GM18861 (cell line): ENCODE measurements around the gene PRC1.
"Not testable (repeated sequence)": the region's sequence is repeated elsewhere in the genome, so short reads cannot be mapped to it uniquely, and the experiment has no call there.

Experiments
- ATAC-seq: cut with Tn5 transposase; IDR thresholded peaks from one replicate; pipeline ENCODE4 v1.9.1; 2021; ENCODE audit not compliant: unreplicated experiment

The PRC1 gene

GRCh38 chr15:90934949-90935751, 59.2 kb downstream of the PRC1 start, which contains the start of gene UNC45A:
Gene UNC45A, plus strand, starts transcription at chr15:90935285. Its CDS starts 40 bp downstream, at chr15:90935325.
- ATAC-seq = peak; percentile 44

- ATAC-seq = peak; percentile 34
Observed at GRCh38 chr15:90934256-90934948, 59.9 kb downstream of the PRC1 start.

GRCh38 chr15:90933301-90933700, 61.0 kb downstream of the PRC1 start:
- ATAC-seq = no peak

GRCh38 chr15:90932660-90932991, 61.7 kb downstream of the PRC1 start:
- ATAC-seq = no peak

GRCh38 chr15:90931828-90932659, 62.3 kb downstream of the PRC1 start, which contains the start of gene HDDC3:
Gene HDDC3, minus strand, starts transcription at chr15:90932549. Its CDS starts 9 bp downstream, at chr15:90932540.
- ATAC-seq = peak; percentile 49

- ATAC-seq = no peak
Observed at GRCh38 chr15:90931575-90931827, 62.8 kb downstream of the PRC1 start.

GRCh38 chr15:90930861-90931574, 63.3 kb downstream of the PRC1 start:
- no peak for ATAC-seq

- no peak for ATAC-seq
Observed at GRCh38 chr15:90929246-90930019, 64.9 kb downstream of the PRC1 start.

- not testable (repeated sequence) for ATAC-seq
Observed at GRCh38 chr15:90928106-90928505, 66.2 kb downstream of the PRC1 start.

- ATAC-seq = not testable (repeated sequence)
Observed at GRCh38 chr15:90926766-90927165, 67.6 kb downstream of the PRC1 start.

- ATAC-seq = peak; percentile 56
Observed at GRCh38 chr15:90924375-90924774, 70.0 kb downstream of the PRC1 start.

- peak; percentile 67 for ATAC-seq
Observed at GRCh38 chr15:90922712-90923322, 71.5 kb downstream of the PRC1 start.

GRCh38 chr15:90921887-90922286, 72.4 kb downstream of the PRC1 start:
- no peak for ATAC-seq

GRCh38 chr15:90918835-90919234, 75.5 kb downstream of the PRC1 start:
- ATAC-seq = no peak

GRCh38 chr15:90918034-90918788, 76.1 kb downstream of the PRC1 start:
- no peak for ATAC-seq

- ATAC-seq = no peak
Observed at GRCh38 chr15:90917569-90917968, 76.8 kb downstream of the PRC1 start.

- ATAC-seq = no peak
Observed at GRCh38 chr15:90916461-90916860, 77.9 kb downstream of the PRC1 start.
